NCI-H2081 (cell line): Measurements from ENCODE around the gene ZNF536.
"Not testable (repeated sequence)": the region's sequence is repeated elsewhere in the genome, so short reads cannot be mapped to it uniquely, and the experiment has no call there.

Source experiments
- DNase-seq, 2 experiments: peaks; one replicate each; lab custom pipeline; 2025; lab: John Stamatoyannopoulos, UW

ZNF536 gene

GRCh38 chr19:30446850-30447552 is 74.8 kb downstream of the ZNF536 start:
- DNase-seq, result no peak

GRCh38 chr19:30447553-30447870 is 75.3 kb downstream of the ZNF536 start:
- no peak for DNase-seq

GRCh38 chr19:30448386-30449077 is 76.3 kb downstream of the ZNF536 start:
- DNase-seq, result no peak

- no peak for DNase-seq
Observed at GRCh38 chr19:30449078-30449590, 77.0 kb downstream of the ZNF536 start.

GRCh38 chr19:30449673-30450072 is 77.5 kb downstream of the ZNF536 start:
- no peak for DNase-seq

- DNase-seq, result no peak
Observed at GRCh38 chr19:30450100-30450499, 77.9 kb downstream of the ZNF536 start.

- DNase-seq, result no peak
Observed at GRCh38 chr19:30450835-30451321, 78.7 kb downstream of the ZNF536 start.

GRCh38 chr19:30452931-30453330 is 80.7 kb downstream of the ZNF536 start:
- DNase-seq, result no peak

- no peak for DNase-seq
Observed at GRCh38 chr19:30453743-30454142, 81.6 kb downstream of the ZNF536 start.

GRCh38 chr19:30455881-30456280 is 83.7 kb downstream of the ZNF536 start:
- no peak for DNase-seq

GRCh38 chr19:30457484-30457883 is 85.3 kb downstream of the ZNF536 start:
- no peak for DNase-seq

GRCh38 chr19:30459859-30460258 is 87.7 kb downstream of the ZNF536 start:
- DNase-seq, result no peak

GRCh38 chr19:30464162-30464561 is 92.0 kb downstream of the ZNF536 start:
- DNase-seq, result no peak

- DNase-seq, result not testable (repeated sequence)
Observed at GRCh38 chr19:30466598-30466997, 94.4 kb downstream of the ZNF536 start.

GRCh38 chr19:30467239-30467638 is 95.1 kb downstream of the ZNF536 start:
- DNase-seq, result no peak

GRCh38 chr19:30469774-30470173 is 97.6 kb downstream of the ZNF536 start:
- no peak for DNase-seq

GRCh38 chr19:30471441-30471840 is 99.3 kb downstream of the ZNF536 start:
- DNase-seq, result no peak

- no peak for DNase-seq
Observed at GRCh38 chr19:30473334-30473867, 101.2 kb downstream of the ZNF536 start.

- DNase-seq, result no peak
Observed at GRCh38 chr19:30476997-30477396, 104.8 kb downstream of the ZNF536 start.

- DNase-seq, result no peak
Observed at GRCh38 chr19:30479231-30479630, 107.0 kb downstream of the ZNF536 start.

- no peak for DNase-seq
Observed at GRCh38 chr19:30480097-30480496, 107.9 kb downstream of the ZNF536 start.

GRCh38 chr19:30481063-30481462 is 108.9 kb downstream of the ZNF536 start:
- DNase-seq, result no peak

GRCh38 chr19:30481823-30482222 is 109.6 kb downstream of the ZNF536 start:
- no peak for DNase-seq
